Stomach smooth muscle (tissue), 2 donors: ENCODE data around the gene HNRNPH2.
A peak's percentile ranks its signal among the peaks of the same experiment; 100 is the strongest.

ENCODE experiments used
- H3K27ac ChIP-seq: one replicate; pipeline ENCODE4 v1.7.0; 2013; ENCODE audit warnings: mild to moderate bottlenecking, low read length, inconsistent platforms
- H3K27me3 ChIP-seq, 2 donors: one replicate each; pipeline ENCODE4 v1.7.0; 2013; ENCODE audit warnings: low read length in 2 of 2; ENCODE audit not compliant: insufficient read depth in 2 of 2, control insufficient read depth in 1 of 2
- H3K36me3 ChIP-seq, 2 donors: one replicate each; pipeline ENCODE4 v1.7.0; 2013; ENCODE audit warnings: low read length in 2 of 2; ENCODE audit not compliant: control insufficient read depth in 2 of 2, insufficient read depth in 2 of 2
- H3K4me1 ChIP-seq: one replicate; pipeline ENCODE4 v1.7.0; 2013; ENCODE audit warnings: low read length; ENCODE audit not compliant: control insufficient read depth, insufficient read depth
- H3K4me3 ChIP-seq, 2 donors: one replicate each; pipeline ENCODE4 v1.7.0; 2013; ENCODE audit warnings: low read length in 2 of 2
- H3K9ac ChIP-seq, 2 donors: one replicate each; pipeline ENCODE4 v1.7.0; 2013; ENCODE audit warnings: low read length in 2 of 2, mild to moderate bottlenecking in 1 of 2
- H3K9me3 ChIP-seq, 2 donors: one replicate each; pipeline ENCODE4 v1.7.0; 2013; ENCODE audit warnings: low read length in 2 of 2; ENCODE audit not compliant: control insufficient read depth in 2 of 2
- donor health status: healthy.
- donor health status: Pancreatic carcinoma.

HNRNPH2 gene

GRCh38 chrX:101397779-101398178 is 10.2 kb upstream of the HNRNPH2 start:
- Histone ChIP-seq H3K4me3 (no peak overlapping the region), H3K27ac (no peak overlapping the region), H3K9me3 (no peaks in the 10 kb centered on the region), H3K27me3 (no peaks in the 10 kb centered on the region), H3K9ac (no peak overlapping the region), H3K36me3 (peaks cover 2 to 4% of the 10 kb centered on the region in 2 donors), H3K4me1 (no peaks in the 10 kb centered on the region)

GRCh38 chrX:101398694-101399093 is 9.3 kb upstream of the HNRNPH2 start:
- Histone ChIP-seq H3K36me3 (peaks cover 2 to 4% of the 10 kb centered on the region in 2 donors), H3K27me3 (no peaks in the 10 kb centered on the region), H3K9me3 (no peaks in the 10 kb centered on the region), H3K27ac (no peak overlapping the region), H3K4me1 (no peaks in the 10 kb centered on the region), H3K4me3 (no peak overlapping the region), H3K9ac (no peak overlapping the region)

- H3K9me3 ChIP-seq, result no peaks in the 10 kb centered on the region
- H3K36me3 ChIP-seq, result peaks cover 2 to 4% of the 10 kb centered on the region in 2 donors
- no peak overlapping the region for H3K27ac ChIP-seq
- no peaks in the 10 kb centered on the region for H3K4me1 ChIP-seq
- no peak overlapping the region for H3K9ac ChIP-seq
- no peak overlapping the region for H3K4me3 ChIP-seq
- no peaks in the 10 kb centered on the region for H3K27me3 ChIP-seq
Measured at GRCh38 chrX:101399825-101400224, 8.2 kb upstream of the HNRNPH2 start.

GRCh38 chrX:101407167-101407747 is 765 bp upstream of the HNRNPH2 start:
- Histone ChIP-seq H3K4me1 (peaks cover 4% of the 10 kb centered on the region), H3K9me3 (no peaks in the 10 kb centered on the region), H3K4me3 (peak overlapping the region; percentile 88 to 96), H3K36me3 (peaks cover 3% of the 10 kb centered on the region in 2 donors), H3K27ac (peak overlapping the region; percentile 95), H3K9ac (peak overlapping the region; percentile 83 to 88), H3K27me3 (peaks cover 0 to under 1% of the 10 kb centered on the region in 2 donors)

GRCh38 chrX:101408532-101408841 is 465 bp downstream of the HNRNPH2 start:
- Histone ChIP-seq H3K4me3 (peak overlapping the region; percentile 84 to 88), H3K4me1 (peaks cover 7% of the 10 kb centered on the region), H3K27ac (peak overlapping the region; percentile 95), H3K9me3 (no peaks in the 10 kb centered on the region), H3K27me3 (peaks cover 0 to 6% of the 10 kb centered on the region in 2 donors), H3K9ac (peak overlapping the region; percentile 87 to 90), H3K36me3 (peaks cover 5 to 13% of the 10 kb centered on the region in 2 donors)

- peaks cover 5 to 13% of the 10 kb centered on the region in 2 donors for H3K36me3 ChIP-seq
- no peaks in the 10 kb centered on the region for H3K9me3 ChIP-seq
- H3K4me3 ChIP-seq, result peak overlapping the region; percentile 84 to 88
- H3K4me1 ChIP-seq, result peaks cover 7% of the 10 kb centered on the region
- H3K27me3 ChIP-seq, result peaks cover 0 to 6% of the 10 kb centered on the region in 2 donors
- peak overlapping the region; percentile 95 for H3K27ac ChIP-seq
- peak overlapping the region; percentile 87 to 90 for H3K9ac ChIP-seq
Measured at GRCh38 chrX:101409043-101409442, 1.0 kb downstream of the HNRNPH2 start.

GRCh38 chrX:101410461-101410860 is 2.4 kb downstream of the HNRNPH2 start:
- no peak overlapping the region for H3K27ac ChIP-seq
- peaks cover 0 to 6% of the 10 kb centered on the region in 2 donors for H3K27me3 ChIP-seq
- H3K4me1 ChIP-seq, result peaks cover 12% of the 10 kb centered on the region
- no peaks in the 10 kb centered on the region for H3K9me3 ChIP-seq
- H3K36me3 ChIP-seq, result peaks cover 5 to 13% of the 10 kb centered on the region in 2 donors
- H3K4me3 ChIP-seq, result peak overlapping the region in 1 of 2 donors; percentile 3
- peak overlapping the region in 1 of 2 donors; percentile 9 for H3K9ac ChIP-seq

- H3K27ac ChIP-seq, result no peak overlapping the region
- H3K36me3 ChIP-seq, result peaks cover 5 to 13% of the 10 kb centered on the region in 2 donors
- no peak overlapping the region for H3K4me3 ChIP-seq
- peaks cover 0 to 8% of the 10 kb centered on the region in 2 donors for H3K27me3 ChIP-seq
- H3K9me3 ChIP-seq, result no peaks in the 10 kb centered on the region
- peaks cover 18% of the 10 kb centered on the region for H3K4me1 ChIP-seq
- no peak overlapping the region for H3K9ac ChIP-seq
Measured at GRCh38 chrX:101411984-101412383, 4.0 kb downstream of the HNRNPH2 start.

- Histone ChIP-seq H3K27ac (peak overlapping the region; percentile 64), H3K4me1 (peaks cover 17% of the 10 kb centered on the region), H3K4me3 (peak overlapping the region in 1 of 2 donors; percentile 29), H3K27me3 (peaks cover 0 to 10% of the 10 kb centered on the region in 2 donors), H3K9me3 (no peaks in the 10 kb centered on the region), H3K36me3 (peaks cover 5 to 13% of the 10 kb centered on the region in 2 donors), H3K9ac (peak overlapping the region; percentile 57 to 73)
Measured at GRCh38 chrX:101415180-101416145, 7.4 kb downstream of the HNRNPH2 start.

- H3K4me3 ChIP-seq, result no peak overlapping the region
- no peak overlapping the region for H3K9ac ChIP-seq
- H3K9me3 ChIP-seq, result no peaks in the 10 kb centered on the region
- peaks cover 5 to 13% of the 10 kb centered on the region in 2 donors for H3K36me3 ChIP-seq
- H3K4me1 ChIP-seq, result peaks cover 17% of the 10 kb centered on the region
- peaks cover 0 to 10% of the 10 kb centered on the region in 2 donors for H3K27me3 ChIP-seq
- peak overlapping the region; percentile 92 for H3K27ac ChIP-seq
Measured at GRCh38 chrX:101416691-101417090, 8.7 kb downstream of the HNRNPH2 start.
